22Rv1 (cell line): ENCODE results near the gene SEMA6B.

Experiments used
- CTCF ChIP-seq: fragments of 450-650 bp; IDR thresholded peaks from 2 replicates; pipeline ENCODE4 v1.5.1; 2017; ENCODE audit warnings: mild to moderate bottlenecking
- ZFX ChIP-seq: fragments of 450-650 bp; IDR thresholded peaks from 2 replicates; pipeline ENCODE4 v1.6.1; 2017; ENCODE audit warnings: antibody characterized with exemption, borderline replicate concordance

- TF ChIP-seq CTCF (no peak), ZFX (no peak)
These were observed 25.4 kb upstream of the SEMA6B start for GRCh38 chr19:4584670-4585460.
